C4-2B (cell line): Measurements from ENCODE around the gene RND1.
"Not testable (repeated sequence)": the region's sequence is repeated elsewhere in the genome, so short reads cannot be mapped to it uniquely, and the experiment has no call there.

ENCODE experiments used
- H3K27ac ChIP-seq: fragments of 450-650 bp; 2 replicates; pipeline ENCODE4 v1.5.1; 2017
- ZFX ChIP-seq: fragments of 450-650 bp; IDR thresholded peaks from 2 replicates; pipeline ENCODE4 v1.6.1; 2017
- TF ChIP-seq, protein P1 (sequence below): fragments of 450-650 bp; conservative IDR thresholded peaks from 2 replicates; pipeline ENCODE4 v1.5.1; 2017; ENCODE audit warnings: mild to moderate bottlenecking

RND1 gene

DNA sequence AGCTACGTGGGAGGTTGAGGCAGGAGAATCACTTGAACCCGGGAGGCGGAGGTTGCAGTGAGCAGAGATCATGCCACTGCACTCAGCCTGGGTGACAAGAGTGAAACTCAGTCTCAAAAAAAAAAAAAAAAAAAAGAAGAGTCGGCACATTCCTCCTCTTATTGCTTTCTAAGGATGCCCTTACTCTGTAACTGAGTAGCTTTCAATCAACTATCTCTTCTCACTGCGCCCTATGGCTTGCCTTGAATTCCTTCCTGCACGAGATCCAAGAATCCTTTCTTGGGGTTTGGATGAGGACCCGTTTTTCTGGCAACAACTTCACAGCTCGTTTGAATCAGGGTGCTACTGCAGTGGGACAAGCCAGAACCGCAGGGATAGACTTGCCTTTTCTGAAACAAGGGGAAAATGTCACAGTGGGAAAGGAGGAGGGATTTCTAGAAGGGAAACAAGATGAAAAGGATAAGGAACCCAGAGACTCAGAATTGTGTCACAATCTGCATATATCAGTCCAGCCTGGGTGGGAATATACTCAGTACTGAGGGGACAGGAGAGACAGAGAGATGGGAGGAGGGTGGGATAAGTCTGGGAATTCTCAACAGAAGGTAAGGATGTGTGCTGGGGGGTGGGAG, 16.1 kb upstream of the RND1 start:
- 0 out of 2 replicates have a peak overlapping the region, but pooled peaks have one; percentile 9 for H3K27ac ChIP-seq
- TF ChIP-seq, protein P1, sequence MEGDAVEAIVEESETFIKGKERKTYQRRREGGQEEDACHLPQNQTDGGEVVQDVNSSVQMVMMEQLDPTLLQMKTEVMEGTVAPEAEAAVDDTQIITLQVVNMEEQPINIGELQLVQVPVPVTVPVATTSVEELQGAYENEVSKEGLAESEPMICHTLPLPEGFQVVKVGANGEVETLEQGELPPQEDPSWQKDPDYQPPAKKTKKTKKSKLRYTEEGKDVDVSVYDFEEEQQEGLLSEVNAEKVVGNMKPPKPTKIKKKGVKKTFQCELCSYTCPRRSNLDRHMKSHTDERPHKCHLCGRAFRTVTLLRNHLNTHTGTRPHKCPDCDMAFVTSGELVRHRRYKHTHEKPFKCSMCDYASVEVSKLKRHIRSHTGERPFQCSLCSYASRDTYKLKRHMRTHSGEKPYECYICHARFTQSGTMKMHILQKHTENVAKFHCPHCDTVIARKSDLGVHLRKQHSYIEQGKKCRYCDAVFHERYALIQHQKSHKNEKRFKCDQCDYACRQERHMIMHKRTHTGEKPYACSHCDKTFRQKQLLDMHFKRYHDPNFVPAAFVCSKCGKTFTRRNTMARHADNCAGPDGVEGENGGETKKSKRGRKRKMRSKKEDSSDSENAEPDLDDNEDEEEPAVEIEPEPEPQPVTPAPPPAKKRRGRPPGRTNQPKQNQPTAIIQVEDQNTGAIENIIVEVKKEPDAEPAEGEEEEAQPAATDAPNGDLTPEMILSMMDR, result no peak
- no peak for TF ChIP-seq ZFX

DNA sequence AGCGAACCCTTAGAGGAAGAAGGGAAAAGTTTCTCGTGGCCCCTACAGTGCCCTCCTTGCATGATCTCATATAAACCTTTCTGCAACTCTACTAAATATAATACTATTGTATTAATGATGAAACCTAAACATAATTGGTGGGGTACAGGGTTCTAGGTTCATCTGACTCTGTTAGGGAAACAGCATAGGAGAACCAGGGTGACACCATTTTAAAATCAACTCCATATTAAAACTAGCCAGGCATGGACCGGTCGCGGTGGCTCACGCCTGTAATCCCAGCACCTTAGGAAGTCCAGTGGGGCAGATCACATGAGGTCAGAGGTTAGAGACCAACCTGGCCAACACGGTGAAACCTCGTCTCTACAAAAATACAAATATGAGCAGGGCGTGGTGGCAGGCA, 15.0 kb upstream of the RND1 start:
- TF ChIP-seq ZFX, result no peak
- TF ChIP-seq, protein P1, result no peak
- H3K27ac ChIP-seq, result no peak overlapping the region

DNA sequence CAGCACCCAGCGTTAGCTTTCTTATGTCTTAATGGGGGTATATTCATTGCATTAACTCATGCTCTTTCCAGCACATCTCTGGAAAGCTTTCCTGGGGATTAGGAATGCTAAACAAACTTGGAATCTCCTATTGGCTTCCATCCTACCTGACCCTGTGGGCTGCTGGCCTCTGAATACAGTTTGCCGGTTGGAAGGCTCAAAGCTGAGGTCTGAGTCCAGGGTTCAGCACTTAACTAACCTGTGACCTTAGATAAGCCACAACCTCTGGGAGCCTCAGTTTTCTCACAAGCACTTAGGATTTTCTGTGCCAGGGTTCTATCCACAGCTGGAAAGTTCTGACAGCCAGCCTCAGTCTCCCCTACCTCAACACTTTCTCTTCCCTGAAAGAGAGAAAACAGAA, 12.9 kb upstream of the RND1 start:
- no peak overlapping the region for H3K27ac ChIP-seq
- no peak for TF ChIP-seq ZFX
- TF ChIP-seq, protein P1, result no peak

DNA sequence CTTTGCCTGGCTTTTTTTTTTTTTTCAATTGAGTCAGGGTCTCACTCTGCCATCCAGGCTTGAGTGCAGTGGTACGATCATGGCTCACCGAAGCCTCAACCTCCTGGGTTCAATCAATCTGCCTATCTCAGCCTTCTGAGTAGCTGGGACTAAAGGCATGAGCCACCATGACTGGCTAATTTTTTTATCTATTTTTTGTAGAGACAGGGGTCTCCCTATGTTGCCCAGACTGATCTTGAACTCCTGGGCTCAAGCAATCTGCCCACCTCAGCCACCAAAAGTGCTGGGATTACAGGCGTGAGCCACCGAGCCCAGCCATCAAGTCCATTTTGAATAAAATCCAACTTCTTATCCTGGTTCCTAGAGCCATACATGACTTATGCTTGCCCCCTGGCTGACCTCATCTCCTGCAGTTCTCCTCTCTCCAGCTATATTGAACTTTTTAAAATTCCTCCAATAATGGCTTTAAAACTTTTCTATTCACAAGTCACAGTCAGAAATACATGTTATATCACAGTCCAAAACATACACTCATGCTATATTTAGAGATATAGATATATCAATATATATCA, 10.4 kb upstream of the RND1 start:
- TF ChIP-seq, protein P1, result no peak
- no peak for TF ChIP-seq ZFX
- no peak overlapping the region for H3K27ac ChIP-seq

DNA sequence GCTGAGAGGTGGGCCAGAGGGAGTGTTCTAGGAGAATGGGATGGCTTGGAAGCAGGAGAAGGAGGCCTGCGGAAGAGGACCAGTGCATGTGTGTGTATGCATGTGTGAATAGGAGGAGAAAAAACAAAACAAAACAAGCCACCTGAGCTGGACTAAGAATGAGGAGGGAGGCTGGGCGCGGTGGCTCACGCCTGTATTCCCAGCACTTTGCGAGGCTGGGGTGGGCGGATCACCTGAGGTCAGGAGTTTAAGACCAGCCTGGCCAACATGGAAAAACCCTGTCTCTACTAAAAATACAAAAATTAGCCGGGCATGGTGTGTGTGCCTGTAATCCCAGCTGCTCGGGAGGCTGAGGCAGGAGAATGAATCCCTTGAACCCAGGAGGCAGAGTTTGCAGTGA, 7.9 kb upstream of the RND1 start:
- H3K27ac ChIP-seq, result not testable (repeated sequence)

DNA sequence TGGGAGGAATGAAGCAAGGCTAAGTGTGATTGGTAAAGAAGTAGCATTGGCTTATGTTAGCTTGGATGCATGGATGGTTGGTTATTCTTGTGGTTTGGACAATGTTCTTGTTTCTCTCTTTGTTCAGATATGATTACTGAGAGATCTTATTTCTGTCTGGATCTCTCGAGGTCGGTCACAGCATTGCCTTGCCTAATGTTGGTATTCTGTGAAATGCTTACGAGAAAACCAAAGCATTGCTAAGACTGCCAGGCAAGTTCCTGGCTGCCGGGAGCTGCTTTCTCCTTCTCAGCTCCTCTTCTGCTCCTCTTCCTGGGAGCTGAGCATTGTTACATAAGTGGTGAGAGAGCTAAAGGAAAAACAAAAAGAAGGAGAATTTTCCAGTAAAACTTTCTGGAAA, 7.4 kb upstream of the RND1 start:
- H3K27ac ChIP-seq, result no peak overlapping the region
- TF ChIP-seq ZFX, result no peak
- TF ChIP-seq, protein P1, result no peak

DNA sequence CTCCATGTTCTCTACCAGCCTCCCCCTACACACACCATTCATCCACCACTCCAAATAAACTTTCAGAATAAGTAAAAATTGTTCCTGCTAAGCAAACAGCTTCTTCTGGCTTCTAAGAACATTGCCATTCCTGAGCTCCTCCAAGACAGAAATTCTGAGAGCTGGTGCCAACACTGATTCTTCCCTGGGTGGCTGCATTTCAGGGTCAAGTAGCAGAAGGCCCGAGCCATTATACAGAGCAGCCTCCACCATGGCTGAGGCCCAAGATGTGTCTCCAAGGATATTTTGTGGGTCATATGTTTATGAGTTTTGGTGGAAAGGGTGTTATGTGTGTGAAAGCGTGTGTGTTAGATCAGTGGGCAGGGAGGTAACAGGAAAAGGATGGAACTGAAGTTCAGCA, 3.5 kb upstream of the RND1 start:
- TF ChIP-seq, protein P1, result no peak
- TF ChIP-seq ZFX, result 0 out of 2 replicates have a peak, but pooled peaks have one; percentile 31
- peak overlapping the region; percentile 44 for H3K27ac ChIP-seq

DNA sequence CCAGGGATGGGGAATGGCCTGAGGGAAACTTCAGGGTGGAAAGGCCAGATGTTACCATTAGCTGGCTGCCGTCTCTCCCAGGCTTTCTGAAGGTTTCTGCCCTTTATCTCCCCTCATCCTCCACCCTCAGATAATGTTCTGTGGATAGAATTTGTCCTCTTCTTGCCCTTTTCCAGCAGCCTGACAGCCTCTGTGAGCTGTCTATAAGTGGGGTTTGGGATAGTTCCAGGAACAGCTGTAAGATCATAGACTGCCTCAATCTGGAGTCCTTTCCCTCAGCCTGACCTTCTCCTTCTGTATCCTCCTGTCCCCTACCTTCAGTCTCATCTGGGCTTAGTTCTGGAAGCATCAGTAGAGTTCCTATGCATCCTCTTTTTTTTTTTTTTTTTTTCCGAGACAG, 2.8 kb upstream of the RND1 start:
- H3K27ac ChIP-seq, result peak overlapping the region; percentile 44
- TF ChIP-seq, protein P1, result no peak
- no peak for TF ChIP-seq ZFX
